ENCODE measurements around the gene SAMD9.

DNA sequence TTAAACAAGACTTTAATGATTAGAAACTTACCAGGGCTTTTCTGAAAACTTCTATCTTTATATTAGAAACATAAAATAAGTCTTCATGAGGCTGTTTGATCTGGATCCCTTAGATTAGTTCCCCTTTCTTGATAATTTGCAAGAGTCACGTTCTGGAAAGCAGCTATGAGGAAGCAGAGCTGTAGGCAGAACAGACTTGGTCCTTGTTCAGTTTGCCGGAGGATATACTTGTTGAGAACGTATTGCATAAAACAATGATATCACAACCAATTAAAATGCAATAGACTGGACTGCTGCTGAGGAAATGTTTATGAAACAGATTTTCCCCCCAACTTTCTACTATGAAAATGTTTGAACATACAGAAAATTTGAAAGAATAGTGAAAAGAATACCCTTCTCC lies 27.6 kb upstream of the SAMD9 start:
- TF ChIP-seq, protein P1, sequence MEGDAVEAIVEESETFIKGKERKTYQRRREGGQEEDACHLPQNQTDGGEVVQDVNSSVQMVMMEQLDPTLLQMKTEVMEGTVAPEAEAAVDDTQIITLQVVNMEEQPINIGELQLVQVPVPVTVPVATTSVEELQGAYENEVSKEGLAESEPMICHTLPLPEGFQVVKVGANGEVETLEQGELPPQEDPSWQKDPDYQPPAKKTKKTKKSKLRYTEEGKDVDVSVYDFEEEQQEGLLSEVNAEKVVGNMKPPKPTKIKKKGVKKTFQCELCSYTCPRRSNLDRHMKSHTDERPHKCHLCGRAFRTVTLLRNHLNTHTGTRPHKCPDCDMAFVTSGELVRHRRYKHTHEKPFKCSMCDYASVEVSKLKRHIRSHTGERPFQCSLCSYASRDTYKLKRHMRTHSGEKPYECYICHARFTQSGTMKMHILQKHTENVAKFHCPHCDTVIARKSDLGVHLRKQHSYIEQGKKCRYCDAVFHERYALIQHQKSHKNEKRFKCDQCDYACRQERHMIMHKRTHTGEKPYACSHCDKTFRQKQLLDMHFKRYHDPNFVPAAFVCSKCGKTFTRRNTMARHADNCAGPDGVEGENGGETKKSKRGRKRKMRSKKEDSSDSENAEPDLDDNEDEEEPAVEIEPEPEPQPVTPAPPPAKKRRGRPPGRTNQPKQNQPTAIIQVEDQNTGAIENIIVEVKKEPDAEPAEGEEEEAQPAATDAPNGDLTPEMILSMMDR (IDR thresholded peaks at IDR 0.05 in 4 of 5, conservative IDR thresholded peaks at IDR 0.05 in 1 of 5), result no peak
- no peak for TF ChIP-seq POLR2A (IDR thresholded peaks at IDR 0.05)

Data from gastrocnemius medialis (tissue), 4 donors.